ENCODE results near the gene HTRA1.

DNA sequence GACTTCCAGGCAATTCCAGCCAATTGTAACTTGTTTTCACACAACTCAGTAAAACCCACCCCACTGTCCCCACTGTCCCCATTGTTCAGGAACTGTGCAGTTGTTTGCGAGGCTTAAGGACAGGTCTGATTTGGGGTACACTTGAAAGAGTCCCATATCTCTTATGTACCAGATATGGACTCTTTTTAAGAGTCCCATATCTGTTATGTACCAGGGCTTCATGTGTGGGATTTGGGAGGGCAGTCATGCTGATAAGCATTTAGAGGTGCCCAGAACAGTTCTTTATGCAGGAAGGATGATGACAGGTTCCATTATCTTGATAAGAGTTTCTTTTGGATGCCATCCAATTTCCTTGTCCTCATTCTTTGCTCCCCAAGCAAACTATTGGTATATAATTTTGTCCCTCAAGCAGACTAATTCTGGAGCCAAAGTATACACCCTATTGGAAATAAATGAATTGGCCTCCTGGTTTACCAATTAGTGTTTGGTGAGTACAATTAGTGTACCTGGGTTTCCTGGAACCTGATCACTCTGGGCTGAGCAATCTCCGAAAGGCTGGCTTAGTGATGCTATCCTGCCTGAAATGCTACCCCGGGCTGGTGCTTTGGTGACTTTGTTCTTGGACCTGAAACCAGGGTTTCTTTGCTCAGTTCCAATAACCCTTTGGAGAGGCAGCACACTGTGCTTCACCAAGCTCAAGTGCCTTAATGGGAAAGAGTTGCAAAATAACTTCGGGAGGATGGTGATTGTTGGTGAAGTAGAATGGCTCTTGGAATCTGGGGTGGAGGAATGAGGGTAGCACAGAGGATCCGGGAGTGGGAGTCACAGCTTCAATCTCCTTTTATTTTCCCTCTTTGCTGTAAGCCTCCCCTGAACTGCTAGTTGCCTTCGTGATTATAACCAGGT lies 93.0 kb downstream of the HTRA1 start:
- TF ChIP-seq, protein P1, sequence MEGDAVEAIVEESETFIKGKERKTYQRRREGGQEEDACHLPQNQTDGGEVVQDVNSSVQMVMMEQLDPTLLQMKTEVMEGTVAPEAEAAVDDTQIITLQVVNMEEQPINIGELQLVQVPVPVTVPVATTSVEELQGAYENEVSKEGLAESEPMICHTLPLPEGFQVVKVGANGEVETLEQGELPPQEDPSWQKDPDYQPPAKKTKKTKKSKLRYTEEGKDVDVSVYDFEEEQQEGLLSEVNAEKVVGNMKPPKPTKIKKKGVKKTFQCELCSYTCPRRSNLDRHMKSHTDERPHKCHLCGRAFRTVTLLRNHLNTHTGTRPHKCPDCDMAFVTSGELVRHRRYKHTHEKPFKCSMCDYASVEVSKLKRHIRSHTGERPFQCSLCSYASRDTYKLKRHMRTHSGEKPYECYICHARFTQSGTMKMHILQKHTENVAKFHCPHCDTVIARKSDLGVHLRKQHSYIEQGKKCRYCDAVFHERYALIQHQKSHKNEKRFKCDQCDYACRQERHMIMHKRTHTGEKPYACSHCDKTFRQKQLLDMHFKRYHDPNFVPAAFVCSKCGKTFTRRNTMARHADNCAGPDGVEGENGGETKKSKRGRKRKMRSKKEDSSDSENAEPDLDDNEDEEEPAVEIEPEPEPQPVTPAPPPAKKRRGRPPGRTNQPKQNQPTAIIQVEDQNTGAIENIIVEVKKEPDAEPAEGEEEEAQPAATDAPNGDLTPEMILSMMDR (IDR thresholded peaks at IDR 0.05 in 8 of 11, conservative IDR thresholded peaks at IDR 0.05 in 3 of 11) = no peak
- no peak for TF ChIP-seq POLR2AphosphoS5 (IDR thresholded peaks at IDR 0.05)
